B cell (primary cell): Measurements from ENCODE around the gene TCF12. TPM values are rescaled to one million over a fixed set of nuclear protein-coding genes. Genes with fewer than 3 reads are reported as not detected.

Source experiments
- ATAC-seq: fragments of 200-7000 bp; cut with Tn5 transposase; one replicate; pipeline ENCODE4 v1.10.0; 2021; ENCODE audit warnings: low read depth, mild to moderate bottlenecking, moderate number of reproducible peaks, moderate library complexity
- CTCF ChIA-PET: fragments of 350-600 bp; sonication (Branson Sonifier 250); formaldehyde crosslinking; loops from one replicate; lab custom pipeline; 2021; ENCODE audit warnings: antibody characterized with exemption, inconsistent platforms; lab: Charles Lee
- POLR2A ChIA-PET: fragments of 350-600 bp; sonication (Branson Sonifier 250); formaldehyde crosslinking; loops from one replicate; lab custom pipeline; 2021; ENCODE audit warnings: antibody characterized with exemption; lab: Charles Lee
- DNase-seq: peaks from one replicate; pipeline ENCODE4 v3.0.0; 2013
- H2AFZ ChIP-seq: 2 replicates; pipeline ENCODE4 v1.6.1; 2012; ENCODE audit warnings: mild to moderate bottlenecking, low read depth, low read length; ENCODE audit not compliant: insufficient read depth, poor library complexity, severe bottlenecking
- H3K27ac ChIP-seq, 2 donors: 1 replicate in 1 of 2; 2 replicates in 1 of 2; pipeline ENCODE4 v1.5.1; 2012 to 2013; ENCODE audit warnings: low read length in 2 of 2, mild to moderate bottlenecking in 2 of 2, moderate library complexity in 1 of 2
- H3K27me3 ChIP-seq, 4 experiments: fragments of 200-600 bp in 1 of 4; sonication (generic) in 1 of 4; replicated peaks in 1 of 4; 1 replicate in 2 of 4; 2 replicates in 2 of 4; pipeline versions ENCODE4 v1.6.1 to v1.7.0; 2013 to 2016; ENCODE audit warnings: low read length in 3 of 4, mild to moderate bottlenecking in 2 of 4, mixed read lengths in 1 of 4, moderate library complexity in 1 of 4; ENCODE audit not compliant: insufficient read depth in 4 of 4, control insufficient read depth in 3 of 4; ENCODE audit errors: control extremely low read depth in 1 of 4
- H3K36me3 ChIP-seq, 2 experiments: replicated peaks in 1 of 2; 1 replicate in 1 of 2; 2 replicates in 1 of 2; pipeline versions ENCODE4 v1.6.1 to v1.7.1; 2013; ENCODE audit warnings: low read length in 1 of 2; ENCODE audit not compliant: insufficient read depth in 2 of 2, control insufficient read depth in 1 of 2; ENCODE audit errors: control extremely low read depth in 1 of 2, extremely low read depth in 1 of 2
- H3K4me1 ChIP-seq, 2 donors: fragments of 200-600 bp in 1 of 2; sonication (generic) in 1 of 2; 1 replicate in 1 of 2; 2 replicates in 1 of 2; pipeline versions ENCODE4 v1.5.1 to v1.6.1; 2013 to 2017; ENCODE audit warnings: low read length in 2 of 2; ENCODE audit not compliant: control insufficient read depth in 2 of 2, insufficient read depth in 2 of 2
- H3K4me2 ChIP-seq: replicated peaks from 2 replicates; pipeline ENCODE3; 2012; ENCODE audit warnings: mild to moderate bottlenecking, low read depth, low read length; ENCODE audit not compliant: poor library complexity, severe bottlenecking
- H3K4me3 ChIP-seq, 5 experiments: fragments of 200-600 bp in 1 of 5; sonication (generic) in 1 of 5; 1 replicate in 3 of 5; 2 replicates in 2 of 5; pipeline versions ENCODE4 v1.5.1 to v1.7.0; 2011 to 2016; ENCODE audit warnings: low read length in 4 of 5, mild to moderate bottlenecking in 4 of 5, low read depth in 2 of 5, control low read depth in 1 of 5, moderate library complexity in 1 of 5; ENCODE audit not compliant: insufficient read depth in 1 of 5; ENCODE audit errors: control extremely low read depth in 1 of 5, extremely low read depth in 1 of 5
- H3K79me2 ChIP-seq: fragments of 200-600 bp; sonication (generic); one replicate; pipeline ENCODE4 v1.6.0; 2016; ENCODE audit warnings: low read length; ENCODE audit not compliant: control insufficient read depth, insufficient read depth
- H3K9ac ChIP-seq: fragments of 200-600 bp; sonication (generic); 2 replicates; pipeline ENCODE4 v1.6.1; 2017; ENCODE audit warnings: mild to moderate bottlenecking, low read length, moderate library complexity
- H3K9me3 ChIP-seq, 3 donors: one replicate each; pipeline versions ENCODE4 v1.6.1 to v1.7.1; 2013; ENCODE audit warnings: low read length in 2 of 3; ENCODE audit not compliant: control insufficient read depth in 2 of 3, insufficient read depth in 1 of 3; ENCODE audit errors: control extremely low read depth in 1 of 3
- H4K20me1 ChIP-seq: 2 replicates; pipeline ENCODE4 v1.6.0; 2012; ENCODE audit warnings: mild to moderate bottlenecking, low read length; ENCODE audit not compliant: insufficient read depth, control insufficient read depth, poor library complexity, severe bottlenecking
- H3K27ac Mint-ChIP-seq: one replicate; pipeline ENCODE4 v1.8.0; 2021; ENCODE audit warnings: mixed read lengths
- H3K27me3 Mint-ChIP-seq: one replicate; pipeline ENCODE4 v1.8.0; 2021; ENCODE audit warnings: mixed read lengths
- H3K4me1 Mint-ChIP-seq: one replicate; pipeline ENCODE4 v1.8.0; 2021; ENCODE audit warnings: mixed read lengths
- H3K4me3 Mint-ChIP-seq: one replicate; pipeline ENCODE4 v1.8.0; 2021; ENCODE audit warnings: mixed read lengths
- H3K9me3 Mint-ChIP-seq: one replicate; pipeline ENCODE4 v1.8.0; 2022; ENCODE audit warnings: mixed read lengths; ENCODE audit not compliant: insufficient read depth
- CTCF ChIP-seq: fragments of 200-600 bp; IDR thresholded peaks from one replicate; pipeline ENCODE4 v1.8.0; 2022; ENCODE audit warnings: antibody characterized with exemption, mild to moderate bottlenecking
- EZH2 ChIP-seq: IDR thresholded peaks from 2 replicates; pipeline ENCODE4 v1.6.1; 2012; ENCODE audit warnings: borderline replicate concordance, low read depth, mild to moderate bottlenecking, moderate library complexity, low read length; ENCODE audit not compliant: insufficient read depth, poor library complexity, severe bottlenecking
- WGBS: methylation state at CpG from one replicate; pipeline ENCODE4 v1.1.5; 2013; ENCODE audit warnings: missing lambda C conversion rate; ENCODE audit not compliant: insufficient coverage; 5-methylcytosine and 5-hydroxymethylcytosine counted together
- intact Hi-C: fragments of 100-400 bp; cut with micrococcal nuclease; formaldehyde crosslinking; loops from one replicate; pipeline ENCODE4 v1.10.0; 2022
- polyA plus RNA-seq: library from polyadenylated mRNA; depleted of rRNA; stranded (reverse); fragments of >200 nt; gene quantifications from 2 replicates; pipeline ENCODE4 v1.2.3, GENCODE V29; 2012
- total RNA-seq, 2 donors: library from RNA; stranded (reverse); fragments of 120-200 nt in 1 of 2; gene quantifications; 1 replicate in 1 of 2; 2 replicates in 1 of 2; pipeline versions ENCODE4 v1.2.3 to v1.2.4, GENCODE V29; 2013 to 2022

Gene TCF12
- total and polyA plus RNA-seq, 2 donors (not counting 1 experiment from before 2014, with no cell fraction given): 27.1 to 131 TPM

GRCh38 chr15:57109005-57109404, 190.6 kb downstream of the TCF12 start:
- POLR2A ChIA-PET: no interaction called here
- DNase-seq (no peak), ATAC-seq (no peak)
- WGBS: no CpG with 5 or more reads among the region's 2 CpGs
- H3K27me3 ChIP-seq: no peaks in the 10 kb centered on the region
- no peak for TF ChIP-seq EZH2
- no peak for TF ChIP-seq CTCF
- H3K4me3 ChIP-seq: no peak overlapping the region
- peaks cover 0 to 3% of the 10 kb centered on the region in 2 experiments for H3K36me3 ChIP-seq
- H3K9me3 ChIP-seq: no peaks in the 10 kb centered on the region
- H3K4me1 ChIP-seq: peaks cover 17 to 28% of the 10 kb centered on the region in 2 donors
- H3K27me3 Mint-ChIP-seq: no peaks in the 10 kb centered on the region
- H3K4me2 ChIP-seq: peak overlapping the region; percentile 18
- intact Hi-C loops: no loop called here
- H3K9me3 Mint-ChIP-seq: no peaks in the 10 kb centered on the region
- no peaks in the 10 kb centered on the region for H4K20me1 ChIP-seq
- no peak overlapping the region for H2AFZ ChIP-seq
- H3K27ac Mint-ChIP-seq: peak overlapping the region; percentile 61
- no peak overlapping the region for H3K4me3 Mint-ChIP-seq
- peaks cover 32% of the 10 kb centered on the region for H3K79me2 ChIP-seq
- H3K27ac ChIP-seq: no peak overlapping the region
- no peak overlapping the region for H3K9ac ChIP-seq
- peaks cover 34% of the 10 kb centered on the region for H3K4me1 Mint-ChIP-seq
- CTCF ChIA-PET: no interaction called here

- peak overlapping the region; percentile 49 for H3K4me2 ChIP-seq
- no peaks in the 10 kb centered on the region for H3K36me3 ChIP-seq
- Mint-ChIP-seq H3K27me3 (no peaks in the 10 kb centered on the region), H3K27ac (peak overlapping the region; percentile 15), H3K4me1 (peaks cover 34% of the 10 kb centered on the region), H3K9me3 (no peaks in the 10 kb centered on the region), H3K4me3 (no peak overlapping the region)
- H3K27ac ChIP-seq: no peak overlapping the region
- intact Hi-C loops: no loop called here
- no peaks in the 10 kb centered on the region for H3K27me3 ChIP-seq
- peaks cover 17 to 28% of the 10 kb centered on the region in 2 donors for H3K4me1 ChIP-seq
- ChIA-PET CTCF (interaction anchor here (1.5 to 1.7 kb wide), 2 partner anchors 11 to 614 kb away, joined by 3 to 4 read pairs; no protein-coding TSS in a partner anchor), POLR2A (no interaction called here)
- TF ChIP-seq CTCF: no peak
- TF ChIP-seq EZH2: no peak
- ATAC-seq (no peak), DNase-seq (no peak)
- H4K20me1 ChIP-seq: no peaks in the 10 kb centered on the region
- H2AFZ ChIP-seq: no peak overlapping the region
- no peak overlapping the region for H3K4me3 ChIP-seq
- H3K79me2 ChIP-seq: peaks cover 32% of the 10 kb centered on the region
- 75% methylated on average over 1 of the region's 4 CpGs for WGBS
- no peaks in the 10 kb centered on the region for H3K9me3 ChIP-seq
- peak overlapping the region; percentile 12 for H3K9ac ChIP-seq
Measured at GRCh38 chr15:57111002-57111401, 192.6 kb downstream of the TCF12 start.
